WERI-Rb-1 (cell line): Measurements from ENCODE around the gene CHST15.

Experiments
- DNase-seq: peaks from one replicate; pipeline ENCODE4 v3.0.0-alpha.2; 2020
- H3K27ac ChIP-seq: fragments of 250-450 bp; sonication (Bioruptor Pico); 2 replicates; pipeline ENCODE4 v1.5.1; 2020; ENCODE audit warnings: mild to moderate bottlenecking, moderate library complexity
- H3K27me3 ChIP-seq: fragments of 250-450 bp; sonication (Bioruptor Pico); 2 replicates; pipeline ENCODE4 v1.5.1; 2021; ENCODE audit warnings: mild to moderate bottlenecking, low read depth, moderate library complexity; ENCODE audit not compliant: insufficient read depth, severe bottlenecking
- H3K36me3 ChIP-seq: fragments of 250-450 bp; sonication (Bioruptor Pico); 2 replicates; pipeline ENCODE4 v1.5.1; 2020; ENCODE audit warnings: mild to moderate bottlenecking, moderate library complexity
- H3K4me3 ChIP-seq: 2 replicates; pipeline ENCODE4 v1.5.1; 2011; ENCODE audit warnings: low read depth, mild to moderate bottlenecking, control low read depth, low read length
- H3K9me3 ChIP-seq: fragments of 250-450 bp; sonication (Bioruptor Pico); 2 replicates; pipeline ENCODE4 v1.5.1; 2021; ENCODE audit warnings: mild to moderate bottlenecking, moderate library complexity; ENCODE audit not compliant: severe bottlenecking
- CTCF ChIP-seq: IDR thresholded peaks from 2 replicates; pipeline ENCODE4 v1.5.1; 2011; ENCODE audit warnings: low read depth, mild to moderate bottlenecking, control low read depth, inconsistent platforms, low read length

CHST15 gene

GRCh38 chr10:124032087-124032935 is 61.1 kb downstream of the CHST15 start:
- no peak for TF ChIP-seq CTCF
- Histone ChIP-seq H3K36me3 (no peaks in the 10 kb centered on the region), H3K27me3 (no peaks in the 10 kb centered on the region), H3K4me3 (no peak overlapping the region), H3K27ac (no peak overlapping the region), H3K9me3 (no peaks in the 10 kb centered on the region)
- no peak for DNase-seq

GRCh38 chr10:124030492-124031110 is 62.8 kb downstream of the CHST15 start:
- no peak overlapping the region for H3K4me3 ChIP-seq
- no peaks in the 10 kb centered on the region for H3K27me3 ChIP-seq
- TF ChIP-seq CTCF: no peak
- DNase-seq: no peak
- no peak overlapping the region for H3K27ac ChIP-seq
- no peaks in the 10 kb centered on the region for H3K9me3 ChIP-seq
- H3K36me3 ChIP-seq: no peaks in the 10 kb centered on the region

GRCh38 chr10:124030061-124030460 is 63.3 kb downstream of the CHST15 start:
- no peaks in the 10 kb centered on the region for H3K36me3 ChIP-seq
- H3K27me3 ChIP-seq: no peaks in the 10 kb centered on the region
- no peak for DNase-seq
- H3K27ac ChIP-seq: no peak overlapping the region
- H3K9me3 ChIP-seq: no peaks in the 10 kb centered on the region
- no peak for TF ChIP-seq CTCF
- no peak overlapping the region for H3K4me3 ChIP-seq

- no peak for DNase-seq
- H3K27me3 ChIP-seq: no peaks in the 10 kb centered on the region
- no peak overlapping the region for H3K27ac ChIP-seq
- H3K9me3 ChIP-seq: no peaks in the 10 kb centered on the region
- TF ChIP-seq CTCF: no peak
- H3K36me3 ChIP-seq: no peaks in the 10 kb centered on the region
- H3K4me3 ChIP-seq: no peak overlapping the region
Observed at GRCh38 chr10:124029559-124029958, 63.8 kb downstream of the CHST15 start.

- no peak overlapping the region for H3K4me3 ChIP-seq
- no peak for DNase-seq
- H3K27ac ChIP-seq: no peak overlapping the region
- TF ChIP-seq CTCF: no peak
- H3K27me3 ChIP-seq: no peaks in the 10 kb centered on the region
- no peaks in the 10 kb centered on the region for H3K9me3 ChIP-seq
- H3K36me3 ChIP-seq: no peaks in the 10 kb centered on the region
Observed at GRCh38 chr10:124028700-124029480, 64.5 kb downstream of the CHST15 start.
